Measurements from ENCODE around the gene STAC3.

STAC3 gene

GRCh38 chr12:57210461-57210860 is 40.5 kb downstream of the STAC3 start:
- no peak for FAIRE-seq

DNA sequence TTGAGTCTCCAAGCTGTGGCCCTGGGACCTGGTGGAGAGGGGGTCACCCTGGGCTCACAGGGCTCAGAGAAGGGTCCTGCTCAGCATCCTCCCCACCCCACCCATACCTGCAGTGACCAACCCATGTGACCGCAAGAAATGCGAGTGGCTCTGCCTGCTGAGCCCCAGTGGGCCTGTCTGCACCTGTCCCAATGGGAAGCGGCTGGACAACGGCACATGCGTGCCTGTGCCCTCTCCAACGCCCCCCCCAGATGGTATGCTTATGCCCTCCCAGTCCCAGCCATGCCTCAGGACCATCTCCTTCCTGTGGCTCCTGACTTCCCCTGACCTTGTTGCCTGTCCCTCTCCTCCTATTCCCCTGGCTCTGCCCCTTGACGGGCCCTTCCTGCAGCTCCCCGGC is 41.1 kb downstream of the STAC3 start:
- no peak for FAIRE-seq

DNA sequence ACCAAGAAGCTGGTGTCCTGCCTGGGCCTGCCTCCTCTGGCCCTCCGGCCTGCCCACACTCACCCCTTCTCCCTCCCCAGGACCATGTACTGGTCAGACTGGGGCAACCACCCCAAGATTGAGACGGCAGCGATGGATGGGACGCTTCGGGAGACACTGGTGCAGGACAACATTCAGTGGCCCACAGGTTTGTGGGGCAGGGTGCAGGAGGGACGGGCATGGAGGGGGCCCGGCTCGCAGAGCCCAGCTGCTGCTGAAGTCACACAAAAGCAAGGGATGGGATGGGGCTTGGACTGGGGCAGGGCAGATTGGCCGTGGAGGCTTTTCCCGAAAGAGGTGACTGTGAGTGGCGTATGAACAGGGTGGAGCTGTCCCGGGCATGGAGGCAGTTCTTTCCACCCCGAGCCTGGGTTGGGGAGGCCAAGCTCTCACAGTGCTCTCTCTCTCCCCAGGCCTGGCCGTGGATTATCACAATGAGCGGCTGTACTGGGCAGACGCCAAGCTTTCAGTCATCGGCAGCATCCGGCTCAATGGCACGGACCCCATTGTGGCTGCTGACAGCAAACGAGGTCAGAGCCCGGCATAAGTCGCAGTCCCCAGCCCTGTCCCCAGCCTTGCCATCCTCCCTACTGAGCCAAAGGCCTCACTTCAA is 42.2 kb downstream of the STAC3 start:
- FAIRE-seq, result no peak

GRCh38 chr12:57207731-57208630 is 43.0 kb downstream of the STAC3 start:
- FAIRE-seq, result no peak

GRCh38 chr12:57205931-57206330 is 45.1 kb downstream of the STAC3 start:
- FAIRE-seq, result no peak

GRCh38 chr12:57205186-57205585 is 45.8 kb downstream of the STAC3 start:
- no peak for FAIRE-seq

DNA sequence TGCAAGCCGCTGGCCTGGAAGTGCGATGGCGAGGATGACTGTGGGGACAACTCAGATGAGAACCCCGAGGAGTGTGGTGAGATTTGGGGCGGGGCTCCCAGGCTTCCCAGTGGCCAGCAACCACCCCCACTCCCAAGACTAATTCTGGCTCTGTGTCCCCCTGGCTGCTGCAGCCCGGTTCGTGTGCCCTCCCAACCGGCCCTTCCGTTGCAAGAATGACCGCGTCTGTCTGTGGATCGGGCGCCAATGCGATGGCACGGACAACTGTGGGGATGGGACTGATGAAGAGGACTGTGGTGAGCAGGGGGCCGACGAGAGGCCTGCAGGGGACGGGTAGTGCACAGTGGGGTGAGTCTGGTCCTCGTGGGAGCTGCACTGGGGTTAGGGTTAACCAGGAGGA is 46.5 kb downstream of the STAC3 start:
- no peak for FAIRE-seq

DNA sequence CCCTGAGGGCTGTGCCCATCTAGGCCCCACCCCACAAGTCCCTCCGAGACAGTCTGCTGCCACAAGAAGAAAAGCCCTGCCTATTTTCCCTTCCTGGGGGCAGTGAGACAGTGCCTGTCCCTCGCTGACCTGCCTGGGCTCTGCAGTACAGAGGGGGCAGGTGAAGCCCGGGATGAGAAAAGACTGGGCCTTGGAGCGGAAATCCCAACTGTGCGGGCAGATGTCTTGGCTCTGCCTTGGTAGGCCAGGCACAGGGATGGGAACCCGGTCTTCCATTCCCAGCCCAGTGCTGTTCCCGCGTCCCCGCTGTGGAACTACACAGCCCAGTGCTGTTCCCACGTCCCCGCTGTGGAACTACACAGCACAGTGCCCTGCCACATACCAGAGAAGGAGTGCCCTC is 47.2 kb downstream of the STAC3 start:
- no peak for FAIRE-seq

- FAIRE-seq, result no peak
Measured at GRCh38 chr12:57203201-57203600, 47.8 kb downstream of the STAC3 start.

GRCh38 chr12:57202321-57202720 is 48.7 kb downstream of the STAC3 start:
- no peak for FAIRE-seq

GRCh38 chr12:57201631-57202030 is 49.4 kb downstream of the STAC3 start:
- FAIRE-seq, result no peak

DNA sequence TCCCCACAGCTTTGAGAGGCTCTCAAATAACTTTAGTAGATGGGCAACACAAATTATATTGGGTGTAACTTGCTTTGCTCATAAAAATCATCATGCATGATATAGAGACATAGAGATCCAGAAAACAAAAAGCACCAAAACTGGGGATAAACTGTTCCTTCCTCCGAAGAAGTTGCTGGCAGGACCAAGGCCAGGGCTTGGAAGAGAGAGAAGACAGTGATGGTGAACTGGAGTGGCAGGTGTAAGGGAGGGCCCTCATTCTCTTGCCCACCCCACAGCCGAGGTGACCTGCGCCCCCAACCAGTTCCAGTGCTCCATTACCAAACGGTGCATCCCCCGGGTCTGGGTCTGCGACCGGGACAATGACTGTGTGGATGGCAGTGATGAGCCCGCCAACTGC is 49.8 kb downstream of the STAC3 start:
- no peak for FAIRE-seq

- no peak for FAIRE-seq
Measured at GRCh38 chr12:57200497-57200896, 50.5 kb downstream of the STAC3 start.

DNA sequence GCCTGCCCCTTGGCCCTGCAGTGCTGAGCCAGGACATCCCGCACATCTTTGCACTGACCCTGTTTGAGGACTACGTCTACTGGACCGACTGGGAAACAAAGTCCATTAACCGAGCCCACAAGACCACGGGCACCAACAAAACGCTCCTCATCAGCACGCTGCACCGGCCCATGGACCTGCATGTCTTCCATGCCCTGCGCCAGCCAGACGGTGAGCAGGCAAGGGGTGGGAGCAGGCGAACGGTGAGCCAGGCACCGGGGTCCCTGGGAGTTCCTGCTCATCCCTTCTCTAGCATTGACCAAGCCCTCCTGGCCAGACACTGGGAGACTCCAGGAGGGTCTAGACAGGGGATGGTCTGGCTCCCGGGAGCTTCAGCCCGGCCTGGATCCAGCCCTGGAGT is 51.8 kb downstream of the STAC3 start:
- no peak for FAIRE-seq

- no peak for FAIRE-seq
Measured at GRCh38 chr12:57198329-57198728, 52.7 kb downstream of the STAC3 start.

GRCh38 chr12:57196956-57197355 is 54.0 kb downstream of the STAC3 start:
- no peak for FAIRE-seq

GRCh38 chr12:57196439-57196838 is 54.5 kb downstream of the STAC3 start:
- FAIRE-seq, result no peak

DNA sequence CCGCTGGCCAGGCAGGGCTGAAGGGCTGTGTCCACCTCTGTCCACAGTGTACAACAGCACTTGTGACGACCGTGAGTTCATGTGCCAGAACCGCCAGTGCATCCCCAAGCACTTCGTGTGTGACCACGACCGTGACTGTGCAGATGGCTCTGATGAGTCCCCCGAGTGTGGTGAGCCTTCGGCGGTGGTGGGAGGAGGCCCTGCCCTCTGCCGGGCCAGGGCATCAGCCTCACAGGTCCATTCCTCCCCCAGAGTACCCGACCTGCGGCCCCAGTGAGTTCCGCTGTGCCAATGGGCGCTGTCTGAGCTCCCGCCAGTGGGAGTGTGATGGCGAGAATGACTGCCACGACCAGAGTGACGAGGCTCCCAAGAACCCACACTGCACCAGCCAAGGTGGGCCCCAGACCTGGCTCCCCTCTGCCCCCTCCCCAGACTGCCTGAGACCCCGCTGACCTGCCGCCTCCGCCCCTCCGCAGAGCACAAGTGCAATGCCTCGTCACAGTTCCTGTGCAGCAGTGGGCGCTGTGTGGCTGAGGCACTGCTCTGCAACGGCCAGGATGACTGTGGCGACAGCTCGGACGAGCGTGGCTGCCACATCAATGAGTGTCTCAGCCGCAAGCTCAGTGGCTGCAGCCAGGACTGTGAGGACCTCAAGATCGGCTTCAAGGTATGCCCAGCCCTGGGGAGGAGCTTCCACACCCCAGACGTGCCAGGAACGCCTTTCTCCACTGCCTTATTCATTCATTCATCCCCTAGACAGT is 55.2 kb downstream of the STAC3 start:
- FAIRE-seq, result no peak

DNA sequence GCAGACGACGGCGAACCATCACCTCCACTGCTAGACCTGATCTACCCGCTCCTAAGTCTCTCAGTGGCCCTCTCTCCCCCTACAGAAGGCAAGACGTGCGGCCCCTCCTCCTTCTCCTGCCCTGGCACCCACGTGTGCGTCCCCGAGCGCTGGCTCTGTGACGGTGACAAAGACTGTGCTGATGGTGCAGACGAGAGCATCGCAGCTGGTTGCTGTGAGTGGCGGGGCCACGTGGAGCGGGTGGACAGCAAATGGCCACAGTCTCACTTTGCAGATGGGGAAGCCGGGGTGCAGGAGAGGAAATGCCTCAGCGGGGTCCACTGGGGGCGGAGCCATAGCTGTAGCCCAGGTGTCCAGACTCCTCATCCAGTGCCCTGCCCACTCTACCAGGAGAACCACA is 55.8 kb downstream of the STAC3 start:
- no peak for FAIRE-seq

- FAIRE-seq, result no peak
Measured at GRCh38 chr12:57194253-57194652, 56.7 kb downstream of the STAC3 start.

DNA sequence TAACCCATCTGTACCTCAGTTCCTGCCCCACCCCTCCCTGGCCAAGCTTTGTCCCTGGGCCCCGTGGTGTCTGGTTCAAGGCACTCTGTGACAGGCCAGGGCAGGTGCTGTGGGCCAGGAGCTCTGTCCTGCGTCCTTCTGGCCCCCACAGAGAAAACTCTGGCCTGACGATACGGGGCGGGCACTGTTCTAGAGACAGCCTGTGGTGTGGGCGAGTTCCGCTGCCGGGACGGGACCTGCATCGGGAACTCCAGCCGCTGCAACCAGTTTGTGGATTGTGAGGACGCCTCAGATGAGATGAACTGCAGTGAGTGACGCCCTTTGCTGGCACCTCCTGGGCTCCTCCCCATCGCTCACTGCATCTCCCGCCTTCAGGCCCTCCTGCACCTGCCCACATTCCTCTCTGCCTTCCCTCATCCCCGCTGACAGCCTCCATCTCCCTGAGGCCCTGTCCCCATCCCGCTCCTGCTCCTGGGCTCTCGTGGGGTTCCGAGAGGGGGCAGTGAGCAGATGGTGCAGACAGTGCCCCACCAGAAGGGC is 57.2 kb downstream of the STAC3 start:
- no peak for FAIRE-seq

All from islet of Langerhans (tissue), 1 donor.